Left ventricle myocardium inferior (tissue), 1 donor: ENCODE measurements around the gene OXA1L. TPM values are rescaled to one million over a fixed set of nuclear protein-coding genes. Genes with fewer than 3 reads are reported as not detected.

ENCODE experiments used
- DNase-seq: peaks from one replicate; pipeline ENCODE4 v3.0.0-alpha.2; 2020
- H3K27ac ChIP-seq: fragments of 200-600 bp; replicated peaks from 2 replicates; pipeline ENCODE4 v1.8.0; 2021
- H3K27me3 ChIP-seq: fragments of 200-600 bp; 2 replicates; pipeline ENCODE4 v1.8.0; 2021; ENCODE audit warnings: low read depth
- H3K36me3 ChIP-seq: fragments of 200-600 bp; 2 replicates; pipeline ENCODE4 v1.8.0; 2021
- H3K4me1 ChIP-seq: fragments of 200-600 bp; 2 replicates; pipeline ENCODE4 v1.8.0; 2021
- H3K4me3 ChIP-seq: fragments of 200-600 bp; 2 replicates; pipeline ENCODE4 v1.8.0; 2021; ENCODE audit warnings: mild to moderate bottlenecking, moderate library complexity
- H3K9me3 ChIP-seq: fragments of 200-600 bp; replicated peaks from 2 replicates; pipeline ENCODE4 v1.8.0; 2021
- intact Hi-C: fragments of 100-400 bp; cut with micrococcal nuclease; formaldehyde crosslinking; loops from one replicate; pipeline ENCODE4 v1.11.0; 2022
- total RNA-seq: library from RNA; stranded (reverse); fragmentation: NEBNext Ultra II Directional; extraction: Animal tissue kit (Norgen Biotek cat#: 25700); gene quantifications from one replicate; pipeline ENCODE4 v1.2.1, GENCODE V29; 2021
- TF ChIP-seq, protein P1 (sequence below): fragments of 200-600 bp; IDR thresholded peaks from 2 replicates; pipeline ENCODE4 v1.8.0; 2021; ENCODE audit warnings: antibody characterized with exemption, mild to moderate bottlenecking, borderline replicate concordance
- donor health status: DM: no; HTN: yes; CAD: no; lungs with severe emphysema.

Gene OXA1L
- total RNA-seq, 1 donor from 2014 or later, result 182 TPM

DNA sequence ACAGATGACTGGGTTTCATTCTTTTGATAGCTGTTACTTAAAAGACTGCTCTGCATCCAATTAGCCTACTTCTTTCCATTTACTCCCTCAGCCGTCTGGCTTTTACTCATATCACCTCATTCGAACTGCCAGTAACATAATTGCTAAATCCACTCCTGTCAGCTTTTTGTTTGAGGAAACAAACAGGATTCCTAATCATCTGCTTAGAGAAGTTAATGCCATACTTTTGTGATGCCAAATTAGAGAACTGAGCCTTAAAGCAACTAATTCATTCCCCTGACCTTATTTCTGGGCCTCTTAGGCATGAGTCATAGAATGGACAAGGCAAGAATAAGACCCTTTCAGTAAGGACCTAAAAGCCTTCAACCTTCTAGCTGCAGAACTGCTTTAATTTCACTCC, 2.9 kb downstream of the OXA1L start:
- peaks cover 45% of the 10 kb centered on the region for H3K4me1 ChIP-seq
- H3K36me3 ChIP-seq, result peaks cover 59% of the 10 kb centered on the region
- H3K27ac ChIP-seq, result no peak overlapping the region
- H3K9me3 ChIP-seq, result no peaks in the 10 kb centered on the region
- no peaks in the 10 kb centered on the region for H3K27me3 ChIP-seq
- no peak overlapping the region for H3K4me3 ChIP-seq
- DNase-seq, result no peak
- intact Hi-C loops, result no loop called here
- TF ChIP-seq, protein P1, sequence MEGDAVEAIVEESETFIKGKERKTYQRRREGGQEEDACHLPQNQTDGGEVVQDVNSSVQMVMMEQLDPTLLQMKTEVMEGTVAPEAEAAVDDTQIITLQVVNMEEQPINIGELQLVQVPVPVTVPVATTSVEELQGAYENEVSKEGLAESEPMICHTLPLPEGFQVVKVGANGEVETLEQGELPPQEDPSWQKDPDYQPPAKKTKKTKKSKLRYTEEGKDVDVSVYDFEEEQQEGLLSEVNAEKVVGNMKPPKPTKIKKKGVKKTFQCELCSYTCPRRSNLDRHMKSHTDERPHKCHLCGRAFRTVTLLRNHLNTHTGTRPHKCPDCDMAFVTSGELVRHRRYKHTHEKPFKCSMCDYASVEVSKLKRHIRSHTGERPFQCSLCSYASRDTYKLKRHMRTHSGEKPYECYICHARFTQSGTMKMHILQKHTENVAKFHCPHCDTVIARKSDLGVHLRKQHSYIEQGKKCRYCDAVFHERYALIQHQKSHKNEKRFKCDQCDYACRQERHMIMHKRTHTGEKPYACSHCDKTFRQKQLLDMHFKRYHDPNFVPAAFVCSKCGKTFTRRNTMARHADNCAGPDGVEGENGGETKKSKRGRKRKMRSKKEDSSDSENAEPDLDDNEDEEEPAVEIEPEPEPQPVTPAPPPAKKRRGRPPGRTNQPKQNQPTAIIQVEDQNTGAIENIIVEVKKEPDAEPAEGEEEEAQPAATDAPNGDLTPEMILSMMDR, result no peak

- DNase-seq, result no peak
- intact Hi-C loops, result no loop called here
- TF ChIP-seq, protein P1, result no peak
- Histone ChIP-seq H3K27me3 (no peaks in the 10 kb centered on the region), H3K4me1 (peaks cover 33% of the 10 kb centered on the region), H3K9me3 (no peaks in the 10 kb centered on the region), H3K4me3 (no peak overlapping the region), H3K27ac (no peak overlapping the region), H3K36me3 (peaks cover 59% of the 10 kb centered on the region)
Observed at GRCh38 chr14:22770481-22771187, 4.1 kb downstream of the OXA1L start.

- TF ChIP-seq, protein P1, result no peak
- peaks cover 15% of the 10 kb centered on the region for H3K4me1 ChIP-seq
- peaks cover 59% of the 10 kb centered on the region for H3K36me3 ChIP-seq
- H3K27me3 ChIP-seq, result no peaks in the 10 kb centered on the region
- H3K27ac ChIP-seq, result no peak overlapping the region
- DNase-seq, result no peak
- no peaks in the 10 kb centered on the region for H3K9me3 ChIP-seq
- intact Hi-C loops, result no loop called here
- H3K4me3 ChIP-seq, result no peak overlapping the region
Observed at GRCh38 chr14:22772725-22773124, 6.2 kb downstream of the OXA1L start.

GRCh38 chr14:22773162-22774010, 6.9 kb downstream of the OXA1L start:
- H3K27ac ChIP-seq, result no peak overlapping the region
- peaks cover 56% of the 10 kb centered on the region for H3K36me3 ChIP-seq
- peaks cover 13% of the 10 kb centered on the region for H3K4me1 ChIP-seq
- intact Hi-C loops, result no loop called here
- DNase-seq, result no peak
- H3K27me3 ChIP-seq, result no peaks in the 10 kb centered on the region
- no peak overlapping the region for H3K4me3 ChIP-seq
- H3K9me3 ChIP-seq, result no peaks in the 10 kb centered on the region
- TF ChIP-seq, protein P1, result no peak

GRCh38 chr14:22774011-22774706, 7.7 kb downstream of the OXA1L start:
- Histone ChIP-seq H3K4me1 (peaks cover 9% of the 10 kb centered on the region), H3K9me3 (no peaks in the 10 kb centered on the region), H3K4me3 (no peak overlapping the region), H3K27me3 (no peaks in the 10 kb centered on the region), H3K36me3 (peaks cover 49% of the 10 kb centered on the region), H3K27ac (peak overlapping the region; percentile 3)
- intact Hi-C loops, result no loop called here
- no peak for DNase-seq
- TF ChIP-seq, protein P1, result no peak
